Measurements from ENCODE around the gene PEAK3. TPM values are rescaled to one million over a fixed set of nuclear protein-coding genes. Genes with fewer than 3 reads are reported as not detected.

The PEAK3 gene
- total RNA-seq, 2 donors from 2014 or later = 0.27 to 0.80 TPM

GRCh38 chr19:2247433-2248101, 34.4 kb downstream of the PEAK3 start:
- Histone ChIP-seq H3K4me1 (replicated peaks) (no peaks in the 10 kb centered on the region), H3K4me3 (no peak overlapping the region), H3K27ac (no peak overlapping the region), H3K27me3 (replicated peaks; ENCODE audit: insufficient read depth) (peaks cover 11% of the 10 kb centered on the region), H3K36me3 (peaks cover 40 to 43% of the 10 kb centered on the region in 2 donors), H3K9me3 (no peaks in the 10 kb centered on the region)
- TF ChIP-seq POLR2A (IDR thresholded peaks at IDR 0.05) (no peak), CTCF (IDR thresholded peaks at IDR 0.05) (no peak), POLR2AphosphoS5 (IDR thresholded peaks at IDR 0.05) (no peak)
- WGBS = 87% methylated on average over 21 of the region's 28 CpGs
- intact Hi-C loops (cut with DNase I) = no loop called here
- no peak for DNase-seq (ENCODE audit: low spot score)

GRCh38 chr19:2246801-2247361, 35.1 kb downstream of the PEAK3 start:
- no peak overlapping the region for H3K27ac ChIP-seq
- TF ChIP-seq POLR2AphosphoS5 (IDR thresholded peaks at IDR 0.05) (no peak), POLR2A (IDR thresholded peaks at IDR 0.05) (no peak), CTCF (IDR thresholded peaks at IDR 0.05) (no peak)
- intact Hi-C loops (cut with DNase I) = no loop called here
- H3K36me3 ChIP-seq = peaks cover 40 to 43% of the 10 kb centered on the region in 2 donors
- DNase-seq (ENCODE audit: low spot score) = no peak
- H3K4me1 ChIP-seq (replicated peaks) = no peaks in the 10 kb centered on the region
- H3K4me3 ChIP-seq = no peak overlapping the region
- no peaks in the 10 kb centered on the region for H3K9me3 ChIP-seq
- WGBS = 81% methylated on average over 20 of the region's 26 CpGs
- H3K27me3 ChIP-seq (replicated peaks; ENCODE audit: insufficient read depth) = peaks cover 4% of the 10 kb centered on the region

GRCh38 chr19:2246014-2246620, 35.9 kb downstream of the PEAK3 start:
- TF ChIP-seq POLR2AphosphoS5 (IDR thresholded peaks at IDR 0.05) = no peak
- TF ChIP-seq CTCF (IDR thresholded peaks at IDR 0.05) = no peak
- TF ChIP-seq POLR2A (IDR thresholded peaks at IDR 0.05) = no peak
- peaks cover 40 to 43% of the 10 kb centered on the region in 2 donors for H3K36me3 ChIP-seq
- no peaks in the 10 kb centered on the region for H3K27me3 ChIP-seq (replicated peaks; ENCODE audit: insufficient read depth)
- intact Hi-C loops (cut with DNase I) = no loop called here
- no peak overlapping the region for H3K27ac ChIP-seq
- DNase-seq (ENCODE audit: low spot score) = no peak
- WGBS = 88% methylated on average over 21 of the region's 25 CpGs
- peaks cover 6% of the 10 kb centered on the region for H3K4me1 ChIP-seq (replicated peaks)
- H3K9me3 ChIP-seq = no peaks in the 10 kb centered on the region
- H3K4me3 ChIP-seq = no peak overlapping the region

GRCh38 chr19:2245273-2245672, 36.7 kb downstream of the PEAK3 start:
- no peaks in the 10 kb centered on the region for H3K27me3 ChIP-seq (replicated peaks; ENCODE audit: insufficient read depth)
- TF ChIP-seq POLR2AphosphoS5 (IDR thresholded peaks at IDR 0.05) = no peak
- TF ChIP-seq POLR2A (IDR thresholded peaks at IDR 0.05) = no peak
- TF ChIP-seq CTCF (IDR thresholded peaks at IDR 0.05) = no peak
- peaks cover 40 to 43% of the 10 kb centered on the region in 2 donors for H3K36me3 ChIP-seq
- no peak overlapping the region for H3K4me3 ChIP-seq
- H3K27ac ChIP-seq = no peak overlapping the region
- peaks cover 12% of the 10 kb centered on the region for H3K4me1 ChIP-seq (replicated peaks)
- H3K9me3 ChIP-seq = no peaks in the 10 kb centered on the region
- intact Hi-C loops (cut with DNase I) = no loop called here
- no peak for DNase-seq (ENCODE audit: low spot score)
- WGBS = 94% methylated on average over 15 of the region's 15 CpGs
